Naive thymus-derived CD4-positive, alpha-beta T cell (primary cell): ENCODE data around the gene ZNRF1. TPM values are rescaled to one million over a fixed set of nuclear protein-coding genes. Genes with fewer than 3 reads are reported as not detected.
A peak's percentile ranks its signal among the peaks of the same experiment; 100 is the strongest.

Experiments
- ATAC-seq: fragments of 150-1000 bp; cut with Tn5 transposase; 2 replicates; pipeline ENCODE4 v1.10.0; 2021; ENCODE audit warnings: mild to moderate bottlenecking, moderate library complexity
- CTCF ChIA-PET: fragments of 350-600 bp; sonication (Branson Sonifier 250); formaldehyde crosslinking; loops from one replicate; lab custom pipeline; 2021; ENCODE audit warnings: antibody characterized with exemption; lab: Charles Lee
- POLR2A ChIA-PET: fragments of 350-600 bp; sonication (Branson Sonifier 250); formaldehyde crosslinking; loops from one replicate; lab custom pipeline; 2021; ENCODE audit warnings: antibody characterized with exemption, inconsistent platforms; lab: Charles Lee
- DNase-seq, 9 donors: peaks; one replicate each; pipeline versions ENCODE4 v3.0.0 to v3.0.0-alpha.2; 2020 to 2022; ENCODE audit warnings: mixed read lengths in 1 of 9
- H3K27ac ChIP-seq: one replicate; pipeline ENCODE4 v1.7.0; 2013; ENCODE audit warnings: mild to moderate bottlenecking, low read depth, low read length, moderate library complexity
- H3K27me3 ChIP-seq, 2 donors: one replicate each; pipeline ENCODE4 v1.7.0; 2013; ENCODE audit warnings: low read length in 2 of 2, mild to moderate bottlenecking in 2 of 2, moderate library complexity in 2 of 2; ENCODE audit not compliant: control insufficient read depth in 2 of 2, insufficient read depth in 2 of 2
- H3K36me3 ChIP-seq, 3 experiments: 1 replicate in 2 of 3; 2 replicates in 1 of 3; pipeline ENCODE4 v1.7.0; 2013; ENCODE audit warnings: low read length in 3 of 3, mild to moderate bottlenecking in 3 of 3, moderate library complexity in 1 of 3; ENCODE audit not compliant: insufficient read depth in 3 of 3, control insufficient read depth in 2 of 3
- H3K4me1 ChIP-seq, 2 donors: one replicate each; pipeline ENCODE4 v1.7.0; 2013; ENCODE audit warnings: low read length in 2 of 2, mild to moderate bottlenecking in 2 of 2, moderate library complexity in 1 of 2; ENCODE audit not compliant: control insufficient read depth in 2 of 2, insufficient read depth in 2 of 2
- H3K4me3 ChIP-seq: 2 replicates; pipeline ENCODE4 v1.7.0; 2013; ENCODE audit warnings: mild to moderate bottlenecking, low read length
- H3K9me3 ChIP-seq, 3 experiments: 1 replicate in 2 of 3; 2 replicates in 1 of 3; pipeline ENCODE4 v1.7.0; 2013; ENCODE audit warnings: low read length in 3 of 3; ENCODE audit not compliant: control insufficient read depth in 2 of 3
- H3K27ac Mint-ChIP-seq, 9 donors: one replicate each; pipeline ENCODE4 v1.8.0; 2020 to 2022; ENCODE audit warnings: mixed read lengths in 9 of 9, mild to moderate bottlenecking in 8 of 9, moderate library complexity in 5 of 9, inconsistent platforms in 2 of 9
- H3K27me3 Mint-ChIP-seq, 5 donors: one replicate each; pipeline ENCODE4 v1.8.0; 2021 to 2022; ENCODE audit warnings: mixed read lengths in 5 of 5, mild to moderate bottlenecking in 1 of 5
- H3K36me3 Mint-ChIP-seq, 5 donors: one replicate each; pipeline ENCODE4 v1.8.0; 2020 to 2022; ENCODE audit warnings: mixed read lengths in 5 of 5, mild to moderate bottlenecking in 3 of 5, inconsistent platforms in 1 of 5
- H3K4me1 Mint-ChIP-seq, 7 donors: one replicate each; pipeline ENCODE4 v1.8.0; 2020 to 2022; ENCODE audit warnings: mixed read lengths in 7 of 7, mild to moderate bottlenecking in 3 of 7, inconsistent platforms in 1 of 7
- H3K4me3 Mint-ChIP-seq, 10 donors: one replicate each; pipeline ENCODE4 v1.8.0; 2020 to 2022; ENCODE audit warnings: mild to moderate bottlenecking in 10 of 10, mixed read lengths in 10 of 10, moderate library complexity in 6 of 10, inconsistent platforms in 2 of 10
- H3K9me3 Mint-ChIP-seq, 11 donors: one replicate each; pipeline ENCODE4 v1.8.0; 2020 to 2022; ENCODE audit warnings: mixed read lengths in 11 of 11, mild to moderate bottlenecking in 4 of 11, inconsistent platforms in 1 of 11, moderate library complexity in 1 of 11
- intact Hi-C, 2 donors: fragments of 100-400 bp; cut with micrococcal nuclease; formaldehyde crosslinking; loops; one replicate each; pipeline ENCODE4 v1.15.1; 2023
- polyA plus RNA-seq, 2 donors: library from polyadenylated mRNA; unstranded; fragments of 300-500 nt; fragmentation: Illumina TruSeq; gene quantifications; one replicate each; pipeline ENCODE4 v1.2.3, GENCODE V29; 2021
- total RNA-seq, 6 experiments: library from RNA in 5 of 6; stranded (reverse) in 5 of 6; gene quantifications; 1 replicate in 5 of 6; 2 replicates in 1 of 6; pipeline ENCODE4 v1.2.3 and lab custom pipeline; 2021 to 2026

ZNRF1 gene
- total and polyA plus RNA-seq, 7 experiments from 2014 or later = 1.2 to 27.9 (median 2.1) TPM

- H3K4me1 ChIP-seq = peaks cover 14 to 24% of the 10 kb centered on the region in 2 donors
- intact Hi-C loops = no loop called here
- H3K27ac ChIP-seq = no peak overlapping the region
- Mint-ChIP-seq H3K4me3 (no peak overlapping the region), H3K36me3 (peaks cover 0 to 44% (median 8%) of the 10 kb centered on the region in 5 donors), H3K27ac (peak overlapping the region in 1 of 9 donors; percentile 8), H3K9me3 (peaks cover 0 to 5% (median 0%) of the 10 kb centered on the region in 11 donors), H3K27me3 (peaks cover 0 to 4% (median 0%) of the 10 kb centered on the region in 5 donors), H3K4me1 (peaks cover 25 to 65% (median 43%) of the 10 kb centered on the region in 7 donors)
- H3K4me3 ChIP-seq = no peak overlapping the region
- ChIA-PET POLR2A (no interaction called here), CTCF (no interaction called here)
- no peak for ATAC-seq
- H3K27me3 ChIP-seq = no peaks in the 10 kb centered on the region
- H3K36me3 ChIP-seq = no peaks in the 10 kb centered on the region
- no peak for DNase-seq
- no peaks in the 10 kb centered on the region for H3K9me3 ChIP-seq
Measured at GRCh38 chr16:75080205-75081029, 81.6 kb downstream of the ZNRF1 start.

GRCh38 chr16:75081179-75081859, 82.5 kb downstream of the ZNRF1 start:
- no peak for DNase-seq
- peak overlapping the region in 2 of 9 donors; percentile 65 to 71 for H3K27ac Mint-ChIP-seq
- H3K4me1 ChIP-seq = peaks cover 5 to 15% of the 10 kb centered on the region in 2 donors
- H3K4me3 ChIP-seq = no peak overlapping the region
- H3K27me3 ChIP-seq = no peaks in the 10 kb centered on the region
- ATAC-seq = no peak
- H3K27ac ChIP-seq = no peak overlapping the region
- H3K9me3 Mint-ChIP-seq = peaks cover 0 to 5% (median 0%) of the 10 kb centered on the region in 11 donors
- H3K4me1 Mint-ChIP-seq = peaks cover 17 to 64% (median 37%) of the 10 kb centered on the region in 7 donors
- no peaks in the 10 kb centered on the region for H3K36me3 ChIP-seq
- H3K9me3 ChIP-seq = no peaks in the 10 kb centered on the region
- intact Hi-C loops = no loop called here
- peaks cover 0 to 48% (median 12%) of the 10 kb centered on the region in 5 donors for H3K36me3 Mint-ChIP-seq
- H3K27me3 Mint-ChIP-seq = no peaks in the 10 kb centered on the region
- POLR2A ChIA-PET = no interaction called here
- CTCF ChIA-PET = interaction anchor here (1.3 kb wide), 1 partner anchor 30 kb away, joined by 3 read pairs; no protein-coding TSS in a partner anchor
- H3K4me3 Mint-ChIP-seq = no peak overlapping the region

GRCh38 chr16:75083813-75084212, 85.0 kb downstream of the ZNRF1 start:
- H3K27ac Mint-ChIP-seq = peak overlapping the region in 5 of 9 donors; percentile 1 to 63 (median 46)

GRCh38 chr16:75085556-75085955, 86.7 kb downstream of the ZNRF1 start:
- H3K36me3 ChIP-seq = no peaks in the 10 kb centered on the region
- Mint-ChIP-seq H3K27me3 (no peaks in the 10 kb centered on the region), H3K36me3 (peaks cover 0 to 31% (median 11%) of the 10 kb centered on the region in 5 donors), H3K4me3 (no peak overlapping the region), H3K9me3 (peaks cover 0 to 4% (median 0%) of the 10 kb centered on the region in 11 donors), H3K4me1 (peaks cover 8 to 73% (median 21%) of the 10 kb centered on the region in 7 donors), H3K27ac (peak overlapping the region in 2 of 9 donors; percentile 18 to 42)
- DNase-seq = no peak
- POLR2A ChIA-PET = no interaction called here
- H3K4me1 ChIP-seq = no peaks in the 10 kb centered on the region
- no peak for ATAC-seq
- H3K27ac ChIP-seq = no peak overlapping the region
- H3K27me3 ChIP-seq = no peaks in the 10 kb centered on the region
- CTCF ChIA-PET = no interaction called here
- no peaks in the 10 kb centered on the region for H3K9me3 ChIP-seq
- intact Hi-C loops = no loop called here
- no peak overlapping the region for H3K4me3 ChIP-seq

More at GRCh38 chr16:75083813-75084212, 85.0 kb downstream of the ZNRF1 start:
- Histone ChIP-seq H3K27ac (no peak overlapping the region), H3K4me3 (no peak overlapping the region), H3K36me3 (no peaks in the 10 kb centered on the region), H3K9me3 (no peaks in the 10 kb centered on the region), H3K4me1 (no peaks in the 10 kb centered on the region), H3K27me3 (no peaks in the 10 kb centered on the region)
- H3K4me1 Mint-ChIP-seq = peaks cover 10 to 69% (median 22%) of the 10 kb centered on the region in 7 donors
- ChIA-PET CTCF (no interaction called here), POLR2A (no interaction called here)
- peaks cover 0 to 4% (median 0%) of the 10 kb centered on the region in 11 donors for H3K9me3 Mint-ChIP-seq
- H3K36me3 Mint-ChIP-seq = peaks cover 0 to 37% (median 12%) of the 10 kb centered on the region in 5 donors
- DNase-seq (no peak), ATAC-seq (no peak)
- intact Hi-C loops = no loop called here
- H3K27me3 Mint-ChIP-seq = no peaks in the 10 kb centered on the region
- H3K4me3 Mint-ChIP-seq = peak overlapping the region in 1 of 10 donors; percentile 4

- intact Hi-C loops = no loop called here
- Histone ChIP-seq H3K9me3 (no peaks in the 10 kb centered on the region), H3K27ac (no peak overlapping the region), H3K4me3 (no peak overlapping the region), H3K4me1 (no peaks in the 10 kb centered on the region), H3K27me3 (no peaks in the 10 kb centered on the region), H3K36me3 (no peaks in the 10 kb centered on the region)
- peaks cover 0 to 31% (median 11%) of the 10 kb centered on the region in 5 donors for H3K36me3 Mint-ChIP-seq
- ATAC-seq (no peak), DNase-seq (no peak)
- ChIA-PET CTCF (interaction anchor here (0.6 kb wide), 1 partner anchor 608 kb away, joined by 4 read pairs; no protein-coding TSS in a partner anchor), POLR2A (no interaction called here)
- peaks cover 0 to 4% (median 0%) of the 10 kb centered on the region in 11 donors for H3K9me3 Mint-ChIP-seq
- H3K27ac Mint-ChIP-seq = peak overlapping the region in 2 of 9 donors; percentile 8 to 17
- H3K4me1 Mint-ChIP-seq = peaks cover 8 to 71% (median 21%) of the 10 kb centered on the region in 7 donors
- no peaks in the 10 kb centered on the region for H3K27me3 Mint-ChIP-seq
- H3K4me3 Mint-ChIP-seq = no peak overlapping the region
Measured at GRCh38 chr16:75086281-75086680, 87.5 kb downstream of the ZNRF1 start.

GRCh38 chr16:75086688-75087374, 88.0 kb downstream of the ZNRF1 start:
- Histone ChIP-seq H3K36me3 (no peaks in the 10 kb centered on the region), H3K4me1 (no peaks in the 10 kb centered on the region), H3K9me3 (no peaks in the 10 kb centered on the region), H3K27me3 (no peaks in the 10 kb centered on the region), H3K4me3 (no peak overlapping the region), H3K27ac (no peak overlapping the region)
- Mint-ChIP-seq H3K4me1 (peaks cover 8 to 66% (median 21%) of the 10 kb centered on the region in 7 donors), H3K27ac (no peak overlapping the region), H3K9me3 (peaks cover 0 to 4% (median 0%) of the 10 kb centered on the region in 11 donors), H3K36me3 (peaks cover 0 to 31% (median 11%) of the 10 kb centered on the region in 5 donors), H3K27me3 (no peaks in the 10 kb centered on the region), H3K4me3 (no peak overlapping the region)
- ATAC-seq (no peak), DNase-seq (no peak)
- intact Hi-C loops = no loop called here
- ChIA-PET POLR2A (no interaction called here), CTCF (interaction anchor here (0.6 kb wide), 1 partner anchor 607 kb away, joined by 4 read pairs; no protein-coding TSS in a partner anchor)
